K562 (cell line): ENCODE data around the gene SUPT5H. TPM values are rescaled to one million over a fixed set of nuclear protein-coding genes. Genes with fewer than 3 reads are reported as not detected.

ENCODE experiments used
- CEBPB ChIP-seq: fragments of 450-650 bp; IDR thresholded peaks from 2 replicates; pipeline ENCODE4 v1.6.1; 2016; ENCODE audit warnings: missing genetic modification characterization, missing compliant biosample characterization
- CEBPG ChIP-seq, 3 experiments: fragments of 200-800 bp in 1 of 3; sonication (Bioruptor generic) in 1 of 3; sonication (generic) in 1 of 3; formaldehyde crosslinking in 1 of 3; IDR thresholded peaks in 2 of 3; conservative IDR thresholded peaks in 1 of 3; 2 replicates each; pipeline versions ENCODE4 v1.6.1 to v1.8.0; 2016 to 2022; ENCODE audit warnings: missing compliant biosample characterization in 2 of 3, missing genetic modification characterization in 2 of 3, mild to moderate bottlenecking in 1 of 3, missing genetic modification reagents in 1 of 3
- E2F4 ChIP-seq: sonication (generic); formaldehyde crosslinking; IDR thresholded peaks from 2 replicates; pipeline ENCODE4 v1.8.0; 2022; ENCODE audit warnings: mild to moderate bottlenecking, low read depth, missing genetic modification reagents
- ESRRA ChIP-seq: fragments of 450-650 bp; IDR thresholded peaks from 2 replicates; pipeline ENCODE4 v1.6.1; 2014; ENCODE audit warnings: low read depth, mild to moderate bottlenecking, moderate library complexity, borderline replicate concordance
- HDGF ChIP-seq: fragments of 450-650 bp; IDR thresholded peaks from 2 replicates; pipeline ENCODE4 v1.6.1; 2016
- HMBOX1 ChIP-seq: sonication (generic); IDR thresholded peaks from 2 replicates; pipeline ENCODE4 v1.6.1; 2016
- KLF13 ChIP-seq: fragments of 450-650 bp; IDR thresholded peaks from 2 replicates; pipeline ENCODE4 v1.6.1; 2016; ENCODE audit warnings: missing genetic modification characterization, low read depth, mild to moderate bottlenecking, missing compliant biosample characterization, moderate library complexity, borderline replicate concordance
- KLF6 ChIP-seq: fragments of 250-450 bp; sonication (Bioruptor Pico); IDR thresholded peaks from 2 replicates; pipeline ENCODE4 v1.4.0; 2020; ENCODE audit warnings: mild to moderate bottlenecking, moderate library complexity, borderline replicate concordance
- MAZ ChIP-seq, 2 experiments: fragments of 450-650 bp in 1 of 2; sonication (generic) in 1 of 2; formaldehyde crosslinking; IDR thresholded peaks in 1 of 2; conservative IDR thresholded peaks in 1 of 2; 2 replicates each; pipeline versions ENCODE4 v1.4.0 to v1.5.0; 2020; ENCODE audit warnings: mild to moderate bottlenecking in 1 of 2, missing genetic modification reagents in 1 of 2
- NKRF ChIP-seq: fragments of 450-650 bp; IDR thresholded peaks from 2 replicates; pipeline ENCODE4 v1.6.1; 2016; ENCODE audit warnings: borderline replicate concordance
- NR1H2 ChIP-seq: sonication (generic); formaldehyde crosslinking; IDR thresholded peaks from 2 replicates; pipeline ENCODE4 v1.4.0; 2020; ENCODE audit warnings: mild to moderate bottlenecking, missing genetic modification reagents
- NRF1 ChIP-seq, 2 experiments: fragments of 450-650 bp; IDR thresholded peaks in 1 of 2; conservative IDR thresholded peaks in 1 of 2; 2 replicates each; pipeline ENCODE4 v1.6.1; 2014; ENCODE audit warnings: mild to moderate bottlenecking in 2 of 2
- POLR2B ChIP-seq: fragments of 450-650 bp; IDR thresholded peaks from 2 replicates; pipeline ENCODE4 v1.6.1; 2018; ENCODE audit warnings: low read depth; ENCODE audit not compliant: partially characterized antibody
- PREB ChIP-seq: sonication (generic); formaldehyde crosslinking; IDR thresholded peaks from 2 replicates; pipeline ENCODE4 v1.8.1; 2023; ENCODE audit warnings: mild to moderate bottlenecking, missing genetic modification reagents
- RBM17 ChIP-seq: fragments of 200-400 bp; formaldehyde crosslinking; IDR thresholded peaks from 2 replicates; pipeline ENCODE4 v1.6.1; 2017; ENCODE audit warnings: low read depth, mild to moderate bottlenecking, low read length, borderline replicate concordance
- SLC30A9 ChIP-seq: fragments of 250-450 bp; sonication (Bioruptor Pico); IDR thresholded peaks from 2 replicates; pipeline ENCODE4 v1.8.0; 2022; ENCODE audit warnings: mild to moderate bottlenecking, moderate library complexity
- STAG1 ChIP-seq: sonication (generic); formaldehyde crosslinking; IDR thresholded peaks from 2 replicates; pipeline ENCODE4 v1.5.0; 2020; ENCODE audit warnings: missing genetic modification reagents, borderline replicate concordance
- ZFPM2 ChIP-seq: fragments of 250-450 bp; sonication (Bioruptor Pico); IDR thresholded peaks from 2 replicates; pipeline ENCODE4 v1.5.1; 2022; ENCODE audit warnings: mild to moderate bottlenecking
- ZKSCAN1 ChIP-seq: fragments of 150-350 bp; IDR thresholded peaks from 2 replicates; pipeline ENCODE4 v1.6.1; 2016; ENCODE audit warnings: low read depth, low read length
- ZNF282 ChIP-seq: sonication (generic); formaldehyde crosslinking; IDR thresholded peaks from 2 replicates; pipeline ENCODE4 v1.8.1; 2023; ENCODE audit warnings: missing genetic modification reagents
- ZNF316 ChIP-seq: fragments of 450-650 bp; IDR thresholded peaks from 2 replicates; pipeline ENCODE4 v1.6.1; 2016
- ZNF347 ChIP-seq: fragments of 450-650 bp; formaldehyde crosslinking; IDR thresholded peaks from 2 replicates; pipeline ENCODE4 v1.4.0; 2020; ENCODE audit warnings: low read depth, mild to moderate bottlenecking, moderate library complexity
- polyA plus RNA-seq, 8 experiments: library from polyadenylated mRNA; depleted of rRNA in 4 of 8; stranded (reverse) in 5 of 8; unstranded in 3 of 8; fragments of >200 nt; fragmentation: Nextera tagmentation in 2 of 8; fragmentation: Illumina TruSeq in 1 of 8; extraction: Ambion mirVana in 2 of 8; extraction: Trizol in 1 of 8; gene quantifications; 2 replicates each; pipeline versions ENCODE4 v1.2.1 to v1.2.3, GENCODE V29; 2011 to 2014; ENCODE audit warnings: inconsistent platforms in 1 of 8, missing spikeins in 1 of 8
- total RNA-seq, 7 experiments: library from RNA; depleted of rRNA in 6 of 7; stranded (reverse); fragments of >200 nt in 6 of 7; fragmentation: Illumina TruSeq in 2 of 7; extraction: Trizol in 2 of 7; gene quantifications; 2 replicates each; pipeline versions ENCODE4 v1.2.1 to v1.2.3, GENCODE V29; 2011 to 2021; ENCODE audit warnings: low replicate concordance in 1 of 7

Gene SUPT5H
- total and polyA plus RNA-seq, 9 of the 15 experiments (the other 6 are each of a cell fraction or from before 2014, with no cell fraction given) = 13.3 to 85.9 (median 35.9) TPM

GRCh38 chr19:39430675-39431593, 14.4 kb upstream of the SUPT5H start (continued):
- TF ChIP-seq ZNF282 (CRISPR knock-in tag) = no peak
- peak; percentile 95 for TF ChIP-seq CEBPG (CRISPR knock-in tag; IDR thresholded peaks at IDR 0.05)
- TF ChIP-seq CEBPG (tag; conservative IDR thresholded peaks at IDR 0.05 in 1 of 2, IDR thresholded peaks at IDR 0.05 in 1 of 2) = peak; percentile 88 to 95
- peak; percentile 51; the same call in 1 of the 2 replicates for TF ChIP-seq NKRF
- no peak for TF ChIP-seq ZFPM2 (CRISPR knock-in tag)
- TF ChIP-seq PREB (CRISPR knock-in tag) = no peak
- TF ChIP-seq ZKSCAN1 = no peak
- no peak for TF ChIP-seq ZNF347 (CRISPR knock-in tag)
- TF ChIP-seq HDGF = 0 out of 2 replicates have a peak, but pooled peaks have one; percentile 47
- peak; percentile 68 for TF ChIP-seq POLR2B
- TF ChIP-seq SLC30A9 (CRISPR knock-in tag) = no peak
- no peak for TF ChIP-seq RBM17
- peak; percentile 30 to 83; a peak in 2 of 4 replicates for TF ChIP-seq MAZ (CRISPR knock-in tag; conservative IDR thresholded peaks at IDR 0.05 in 1 of 2, IDR thresholded peaks at IDR 0.05 in 1 of 2)
- TF ChIP-seq STAG1 (CRISPR knock-in tag) = 0 out of 2 replicates have a peak, but pooled peaks have one; percentile 6
- TF ChIP-seq NR1H2 = no peak
- no peak for TF ChIP-seq KLF6 (CRISPR knock-in tag)
- no peak for TF ChIP-seq E2F4 (CRISPR knock-in tag)
- peak; percentile 30 to 37; a peak in 1 of 4 replicates for TF ChIP-seq NRF1 (conservative IDR thresholded peaks at IDR 0.05 in 1 of 2, IDR thresholded peaks at IDR 0.05 in 1 of 2)
- TF ChIP-seq HMBOX1 = no peak
- TF ChIP-seq CEBPB (tag) = peak; percentile 85
- TF ChIP-seq ZNF316 = peak; percentile 26; the same call in 1 of the 2 replicates
- no peak for TF ChIP-seq KLF13 (tag)
- TF ChIP-seq ESRRA = peak; percentile 60; the same call in 1 of the 2 replicates
